ENCODE data around the gene PLEKHA5.
"Not testable (repeated sequence)": the region's sequence is repeated elsewhere in the genome, so short reads cannot be mapped to it uniquely, and the experiment has no call there.

The PLEKHA5 gene

GRCh38 chr12:19285793-19286448 lies 156.4 kb downstream of the PLEKHA5 start:
- DNase-seq = no peak

DNA sequence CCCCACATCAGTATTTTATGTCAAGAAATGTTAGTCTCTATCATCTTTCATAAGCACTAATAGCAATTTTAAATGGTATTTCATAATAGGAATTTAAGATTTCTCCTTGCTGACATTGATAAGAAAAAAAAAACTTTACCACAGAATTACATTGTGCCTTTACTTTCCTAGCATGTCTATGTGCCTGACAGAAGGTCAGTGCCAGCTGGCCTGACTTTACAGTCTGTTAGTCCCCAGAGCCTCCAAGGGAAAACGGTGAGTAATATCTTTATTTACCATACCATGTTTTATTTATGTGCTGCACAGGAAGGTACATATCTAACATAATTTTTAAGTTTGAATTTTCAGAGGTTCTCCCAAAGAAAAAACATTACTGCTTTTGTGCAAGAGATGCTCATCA lies 157.8 kb downstream of the PLEKHA5 start:
- DNase-seq = no peak

GRCh38 chr12:19288161-19288560 lies 158.6 kb downstream of the PLEKHA5 start:
- no peak for DNase-seq

DNA sequence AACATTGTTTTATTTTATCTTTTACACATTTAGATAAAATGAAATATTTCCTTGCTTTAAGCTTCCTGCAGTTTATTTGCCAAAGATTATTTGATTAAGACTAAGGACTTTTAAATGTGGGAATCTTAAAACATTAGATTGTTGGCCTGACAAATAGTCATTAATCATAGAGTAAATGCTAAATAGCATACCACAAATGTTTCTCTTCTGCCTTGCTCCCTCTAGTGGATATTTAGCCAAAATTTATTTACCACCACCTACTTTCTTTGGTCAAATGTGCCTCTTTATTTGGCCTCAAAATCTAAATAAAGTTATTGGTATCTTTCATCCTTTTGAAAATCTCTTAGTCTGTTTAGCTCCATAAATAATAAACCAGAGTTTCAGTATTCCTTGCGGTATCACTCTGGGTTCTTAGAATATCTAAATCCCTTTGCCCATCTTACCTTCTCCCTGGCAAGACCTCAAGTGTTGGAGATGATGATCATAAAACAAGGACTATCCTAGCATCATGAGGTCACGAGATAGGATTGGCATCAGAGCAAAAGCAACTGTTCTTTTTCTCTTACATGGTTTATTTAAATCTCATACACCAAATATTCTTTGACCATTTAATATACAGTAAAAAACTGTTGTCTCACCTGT lies 159.2 kb downstream of the PLEKHA5 start:
- DNase-seq = peak in 1 of 2 donors; percentile 35

GRCh38 chr12:19298836-19299605 lies 169.5 kb downstream of the PLEKHA5 start:
- no peak for DNase-seq

GRCh38 chr12:19299765-19300164 lies 170.2 kb downstream of the PLEKHA5 start:
- DNase-seq = no peak

- no peak for DNase-seq
Measured at GRCh38 chr12:19301223-19301622, 171.7 kb downstream of the PLEKHA5 start.

GRCh38 chr12:19301688-19302087 lies 172.2 kb downstream of the PLEKHA5 start:
- no peak for DNase-seq

- no peak for DNase-seq
Measured at GRCh38 chr12:19302100-19302640, 172.6 kb downstream of the PLEKHA5 start.

GRCh38 chr12:19303496-19303895 lies 174.0 kb downstream of the PLEKHA5 start:
- no peak for DNase-seq

- no peak for DNase-seq
Measured at GRCh38 chr12:19304149-19304750, 174.7 kb downstream of the PLEKHA5 start.

DNA sequence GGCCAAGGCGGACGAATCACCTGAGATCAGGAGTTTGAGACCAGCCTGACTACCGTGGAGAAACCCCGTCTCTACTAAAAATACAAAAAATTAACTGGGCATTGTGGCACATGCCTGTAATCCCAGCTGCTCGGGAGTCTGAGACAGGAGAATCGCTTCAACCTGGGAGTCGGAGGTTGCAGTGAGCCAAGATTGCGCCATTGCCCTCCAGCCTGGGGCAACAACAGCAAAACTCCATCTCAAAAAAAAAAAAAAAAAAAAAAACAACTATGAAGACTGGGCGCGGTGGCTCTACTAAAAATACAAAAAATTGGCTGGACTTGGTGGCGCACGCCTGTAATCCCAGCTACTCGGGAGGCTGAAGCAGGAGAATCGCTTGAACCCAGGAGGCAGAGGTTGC lies 176.1 kb downstream of the PLEKHA5 start:
- not testable (repeated sequence) for DNase-seq

DNA sequence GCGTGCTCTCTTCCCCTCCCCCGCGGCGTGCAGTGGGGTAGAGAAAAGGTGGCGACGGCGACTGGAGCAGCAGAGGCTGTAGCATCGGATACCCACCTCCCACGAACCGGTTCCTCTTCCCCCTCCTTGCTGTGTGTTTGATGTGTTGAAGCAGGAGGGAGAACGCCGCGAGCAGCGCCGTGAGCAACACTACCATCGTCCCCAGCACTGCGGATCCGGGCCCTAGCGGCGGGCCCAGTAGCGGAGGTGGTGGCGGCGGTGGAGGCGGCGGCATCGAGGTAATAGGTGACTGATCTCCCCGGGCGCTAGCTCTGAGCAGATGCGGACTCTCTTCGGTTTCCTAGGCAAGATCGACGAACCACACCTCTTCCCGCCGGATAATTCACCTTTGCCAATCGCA lies 176.8 kb downstream of the PLEKHA5 start:
- DNase-seq = no peak

DNA sequence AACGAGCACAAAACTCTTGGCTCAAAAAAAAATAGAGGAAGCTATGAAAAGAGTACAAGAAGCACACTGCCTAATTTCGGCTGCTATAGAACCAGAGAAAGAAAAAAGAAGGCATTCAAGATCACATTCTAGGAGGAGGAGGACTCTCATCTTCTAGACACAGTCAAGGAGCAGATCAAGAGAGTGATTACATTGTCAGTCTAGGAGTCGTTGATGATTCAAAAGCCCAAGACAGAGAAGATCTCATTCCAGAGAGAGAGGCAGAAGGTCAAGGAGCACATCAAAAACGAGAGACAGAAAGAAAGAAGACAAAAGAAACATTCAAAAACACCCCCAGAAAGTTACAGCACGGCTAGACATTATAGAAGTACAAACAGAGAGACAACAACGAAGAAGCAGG lies 177.9 kb downstream of the PLEKHA5 start:
- no peak for DNase-seq

DNA sequence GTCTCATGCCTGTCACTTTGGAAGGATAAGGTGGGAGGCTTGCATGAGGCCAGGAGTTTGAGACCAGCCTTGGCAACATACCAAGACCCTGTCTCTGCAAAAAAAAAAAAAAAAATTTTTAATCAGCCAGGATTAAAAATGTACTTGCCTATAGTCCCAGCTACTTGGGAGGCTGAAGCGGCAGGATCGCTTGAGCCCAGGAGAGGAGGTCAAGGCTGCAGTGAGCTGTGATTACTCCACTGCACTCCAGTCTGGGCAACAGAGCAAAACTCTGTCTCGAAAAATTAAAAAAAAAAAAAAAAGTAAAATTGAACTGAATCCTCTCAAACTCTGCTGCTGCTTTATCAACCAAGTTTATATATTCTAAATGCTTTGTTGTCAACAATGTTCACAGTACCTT lies 181.6 kb downstream of the PLEKHA5 start:
- no peak for DNase-seq

GRCh38 chr12:19312637-19313036 lies 183.1 kb downstream of the PLEKHA5 start:
- DNase-seq = no peak

DNA sequence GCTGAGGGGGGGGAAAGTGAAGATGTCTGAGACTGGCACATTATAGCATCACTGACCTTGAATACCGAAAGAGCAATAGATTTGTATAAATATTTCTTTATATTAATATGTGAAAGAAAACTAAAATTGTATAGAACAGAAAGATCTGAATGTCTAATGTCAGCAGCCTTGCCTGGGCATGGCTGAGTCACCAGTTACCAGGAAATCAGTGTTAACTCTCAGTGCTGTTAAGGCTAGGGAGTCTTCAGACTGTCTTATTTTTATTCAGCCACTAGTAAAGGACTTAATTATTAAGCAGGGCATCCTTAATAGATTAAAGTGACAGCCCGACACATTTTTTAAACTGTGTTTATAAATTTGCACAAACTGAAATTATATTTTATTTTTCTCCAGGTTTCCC lies 186.9 kb downstream of the PLEKHA5 start:
- no peak for DNase-seq

GRCh38 chr12:19322376-19322775 lies 192.8 kb downstream of the PLEKHA5 start:
- no peak for DNase-seq

DNA sequence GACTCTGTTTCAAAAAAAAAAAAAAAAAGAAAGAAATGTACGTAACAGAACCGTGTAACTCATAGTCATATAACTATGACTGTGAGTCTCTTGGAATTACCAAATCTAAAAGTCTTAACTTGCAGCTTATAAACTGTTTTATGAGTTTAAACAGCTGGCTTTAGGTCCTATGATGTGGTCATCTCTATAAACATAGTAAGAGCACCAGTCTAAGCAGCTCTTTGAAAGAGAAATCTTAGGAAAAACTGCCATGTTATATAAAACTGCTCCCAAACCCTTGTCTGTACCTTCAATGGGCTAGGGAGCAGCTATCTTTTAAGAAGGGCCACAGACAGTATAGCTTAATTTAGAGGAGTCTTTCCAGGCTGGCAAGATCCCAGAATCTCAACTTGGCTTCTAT lies 194.3 kb downstream of the PLEKHA5 start:
- DNase-seq = no peak

- DNase-seq = no peak
Measured at GRCh38 chr12:19326102-19326501, 196.6 kb downstream of the PLEKHA5 start.

DNA sequence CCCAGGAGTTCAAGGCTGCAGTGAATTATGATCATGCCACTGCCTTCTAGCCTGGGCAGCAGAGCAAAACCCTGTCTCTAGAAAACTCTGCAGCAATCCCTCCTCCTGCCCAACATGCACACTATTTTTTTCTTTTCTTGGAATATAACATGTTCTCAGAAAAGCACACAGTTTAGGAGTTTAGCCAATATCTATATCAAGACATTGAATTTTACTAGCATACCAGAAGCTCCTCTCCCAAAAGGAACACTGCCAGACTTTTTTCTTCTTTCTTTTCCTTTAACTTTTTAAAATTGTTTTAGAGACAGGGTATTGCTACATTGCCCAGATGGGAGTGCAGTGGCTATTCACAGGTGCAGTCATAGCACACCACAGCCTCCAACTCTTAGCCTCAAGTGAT lies 202.7 kb downstream of the PLEKHA5 start:
- DNase-seq = no peak

- DNase-seq = no peak
Measured at GRCh38 chr12:19338405-19338804, 208.9 kb downstream of the PLEKHA5 start.

GRCh38 chr12:19350850-19351249 lies 221.3 kb downstream of the PLEKHA5 start:
- DNase-seq = not testable (repeated sequence)
